GM13977 (cell line): ENCODE measurements around the gene IL23R.

ENCODE experiments used
- DNase-seq: peaks from one replicate; pipeline ENCODE4 v3.0.0; 2012; ENCODE audit warnings: low spot score
- in situ Hi-C: fragments of 300-500 bp; cut with MboI; formaldehyde crosslinking; loops from one replicate; pipeline ENCODE4 v1.12.0; 2022; ENCODE audit warnings: low sequenced_read_pairs, low pct_unique_long_range_greater_than_20kb, mixed read lengths, inconsistent platforms; ENCODE audit not compliant: unreplicated experiment
- TF ChIP-seq, protein P1 (sequence below): IDR thresholded peaks from 2 replicates; pipeline ENCODE4 v1.5.1; 2012; ENCODE audit warnings: mild to moderate bottlenecking, control low read depth; ENCODE audit not compliant: insufficient read depth; ENCODE audit errors: extremely low read depth, missing control alignments

Gene IL23R

DNA sequence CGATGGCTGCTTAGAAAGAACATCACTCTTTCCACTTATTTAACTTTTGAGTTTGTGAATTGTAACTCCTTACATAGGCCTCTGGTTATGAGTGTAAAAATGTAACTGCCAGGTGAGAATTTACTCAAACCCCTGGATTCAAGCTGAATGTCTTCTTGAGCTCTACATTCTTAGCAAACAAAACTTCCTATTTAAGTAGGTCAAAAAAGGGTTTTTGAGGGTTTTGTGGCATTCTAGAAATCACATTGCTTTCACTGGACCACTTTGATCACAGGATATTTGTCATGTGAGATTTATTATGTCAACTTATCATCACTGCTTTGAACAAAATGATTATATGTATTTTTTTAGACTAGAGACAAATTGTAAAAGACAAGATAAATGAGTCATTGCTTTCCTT is 5.7 kb downstream of the IL23R start:
- in situ Hi-C loops: no loop called here
- TF ChIP-seq, protein P1, sequence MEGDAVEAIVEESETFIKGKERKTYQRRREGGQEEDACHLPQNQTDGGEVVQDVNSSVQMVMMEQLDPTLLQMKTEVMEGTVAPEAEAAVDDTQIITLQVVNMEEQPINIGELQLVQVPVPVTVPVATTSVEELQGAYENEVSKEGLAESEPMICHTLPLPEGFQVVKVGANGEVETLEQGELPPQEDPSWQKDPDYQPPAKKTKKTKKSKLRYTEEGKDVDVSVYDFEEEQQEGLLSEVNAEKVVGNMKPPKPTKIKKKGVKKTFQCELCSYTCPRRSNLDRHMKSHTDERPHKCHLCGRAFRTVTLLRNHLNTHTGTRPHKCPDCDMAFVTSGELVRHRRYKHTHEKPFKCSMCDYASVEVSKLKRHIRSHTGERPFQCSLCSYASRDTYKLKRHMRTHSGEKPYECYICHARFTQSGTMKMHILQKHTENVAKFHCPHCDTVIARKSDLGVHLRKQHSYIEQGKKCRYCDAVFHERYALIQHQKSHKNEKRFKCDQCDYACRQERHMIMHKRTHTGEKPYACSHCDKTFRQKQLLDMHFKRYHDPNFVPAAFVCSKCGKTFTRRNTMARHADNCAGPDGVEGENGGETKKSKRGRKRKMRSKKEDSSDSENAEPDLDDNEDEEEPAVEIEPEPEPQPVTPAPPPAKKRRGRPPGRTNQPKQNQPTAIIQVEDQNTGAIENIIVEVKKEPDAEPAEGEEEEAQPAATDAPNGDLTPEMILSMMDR: no peak
- DNase-seq: no peak

DNA sequence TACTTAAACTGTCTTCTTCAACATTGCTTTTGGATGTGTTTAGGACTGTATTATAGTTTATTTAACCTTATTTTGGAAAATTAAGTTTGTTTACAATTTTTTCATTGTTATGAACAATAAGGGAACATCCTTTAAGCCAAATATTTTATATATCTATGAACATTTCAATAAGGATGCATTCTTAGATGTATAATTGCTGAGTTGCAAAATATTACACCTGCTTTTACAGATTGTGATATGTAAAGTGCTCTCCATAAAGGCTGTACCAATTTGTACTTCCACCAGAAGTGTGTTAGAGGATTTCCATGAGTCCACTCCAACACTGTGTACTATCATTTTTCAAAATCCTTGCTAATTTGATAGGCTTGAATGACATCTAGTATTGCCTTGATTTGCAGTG is 7.7 kb downstream of the IL23R start:
- TF ChIP-seq, protein P1: no peak
- in situ Hi-C loops: no loop called here
- DNase-seq: no peak

DNA sequence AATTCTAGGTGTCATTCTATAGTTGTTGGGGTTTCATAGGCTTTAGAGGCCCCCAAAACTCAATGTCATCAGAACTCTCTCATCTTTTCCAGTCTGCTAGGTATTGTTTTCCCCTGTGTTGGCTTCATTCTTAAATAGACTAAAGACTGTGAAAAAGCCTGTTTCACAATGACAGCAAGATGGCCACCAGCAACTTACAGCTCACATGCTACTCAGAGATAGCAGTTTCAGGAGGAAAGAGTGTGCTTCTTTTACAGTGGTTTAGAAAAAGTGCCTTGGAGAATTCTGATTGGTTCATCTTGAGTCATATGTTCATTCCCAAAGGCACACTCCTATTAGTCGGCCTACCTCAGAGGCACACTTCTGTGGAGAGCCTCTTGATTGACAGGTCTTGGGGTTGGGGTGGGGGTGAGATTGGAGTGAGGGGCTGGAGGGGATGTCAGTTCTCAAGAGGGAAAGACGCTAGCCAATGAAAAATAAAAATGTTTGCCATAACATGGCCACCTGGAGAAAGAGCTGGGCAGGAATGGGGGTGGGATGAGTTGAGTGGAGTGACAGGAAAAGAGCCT is 8.5 kb downstream of the IL23R start:
- TF ChIP-seq, protein P1: no peak

DNA sequence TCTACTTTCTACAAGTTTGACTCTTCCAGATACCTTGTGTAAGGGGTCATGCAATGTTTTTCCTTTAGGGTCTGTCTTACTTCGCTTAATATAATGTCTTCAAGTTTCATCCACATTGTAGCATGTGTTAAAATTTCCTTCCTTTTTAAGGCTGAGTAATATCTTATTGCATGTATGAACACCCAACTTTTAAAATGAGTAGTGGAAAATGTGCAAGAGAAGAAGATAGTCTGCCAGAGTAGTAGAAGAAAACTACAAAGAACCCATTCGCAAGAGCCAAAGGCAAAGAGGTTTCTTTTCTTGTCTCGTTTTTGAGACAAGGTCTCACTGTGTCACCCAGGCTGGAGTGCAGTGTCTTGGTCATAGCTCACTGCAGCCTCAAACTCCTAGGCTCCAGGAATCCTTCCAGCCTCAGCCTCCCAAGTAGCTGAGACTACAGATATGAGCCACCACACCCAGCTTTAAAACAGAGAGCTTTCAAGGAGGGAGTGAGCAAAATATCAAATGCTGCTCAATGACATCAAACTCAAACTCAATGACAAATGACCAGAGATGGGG is 9.4 kb downstream of the IL23R start:
- TF ChIP-seq, protein P1: no peak

More for the DNA sequence above, 8.5 kb downstream of the IL23R start:
- no peak for DNase-seq
- in situ Hi-C loops: no loop called here

DNA sequence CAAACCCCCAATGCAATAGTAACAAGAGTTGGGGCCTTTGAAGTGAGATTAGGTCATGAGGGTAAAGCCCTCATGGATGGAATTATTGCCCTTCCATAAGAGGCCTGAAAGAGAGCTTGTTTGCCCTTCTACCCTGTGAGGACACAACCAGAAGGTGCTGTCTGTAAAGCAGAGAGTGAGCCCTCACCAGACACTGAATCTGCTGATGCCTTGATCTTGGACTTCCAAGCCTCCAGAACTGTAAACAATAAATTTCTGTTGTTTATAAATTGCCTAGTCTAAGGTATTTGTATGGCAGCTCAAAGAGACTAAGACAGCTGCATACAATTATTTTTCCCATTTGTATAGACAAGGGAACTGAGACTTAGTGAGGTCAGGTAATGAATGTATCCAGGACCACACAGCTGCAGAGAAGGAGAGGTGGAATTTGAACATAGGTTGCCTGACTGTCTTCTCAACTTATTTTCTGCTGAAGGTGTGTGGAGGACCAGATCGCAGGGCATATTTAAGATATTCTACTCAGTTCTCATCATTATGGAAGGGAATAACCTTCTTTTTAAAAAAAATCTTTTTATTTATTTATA is 18.7 kb downstream of the IL23R start:
- DNase-seq: no peak
- in situ Hi-C loops: no loop called here
- TF ChIP-seq, protein P1: no peak

More for the DNA sequence above, 9.4 kb downstream of the IL23R start:
- in situ Hi-C loops: no loop called here
- no peak for DNase-seq

DNA sequence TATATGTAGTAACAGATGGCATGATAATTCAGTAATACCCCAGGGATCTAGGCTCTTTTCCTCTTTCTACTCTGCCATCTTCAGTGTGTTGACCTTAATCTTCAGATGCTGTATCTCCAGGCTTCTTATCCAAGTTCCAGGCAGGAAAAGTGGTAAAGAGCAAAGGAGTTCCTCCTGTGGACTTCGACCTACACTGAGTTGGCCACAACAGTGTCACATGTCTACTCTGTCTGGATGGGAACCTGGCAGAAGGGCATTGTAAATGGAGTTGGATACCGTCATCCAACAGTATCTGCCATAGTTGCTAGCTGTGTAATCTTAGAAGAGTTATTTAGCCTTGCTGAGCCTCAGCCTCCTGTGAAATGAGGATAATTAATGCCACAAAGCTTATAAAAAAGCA is 21.9 kb downstream of the IL23R start:
- TF ChIP-seq, protein P1: no peak
- in situ Hi-C loops: no loop called here

More for the DNA sequence above, 21.9 kb downstream of the IL23R start:
- DNase-seq: no peak
